Esophagus muscularis mucosa (tissue), 4 donors: ENCODE data around the gene C12orf75.
"Not testable (repeated sequence)": the region's sequence is repeated elsewhere in the genome, so short reads cannot be mapped to it uniquely, and the experiment has no call there.

ENCODE experiments used
- EP300 ChIP-seq: sonication (generic); formaldehyde crosslinking; IDR thresholded peaks from one replicate; pipeline ENCODE4 v1.6.1; 2017; ENCODE audit warnings: antibody characterized with exemption
- POLR2A ChIP-seq: fragments of 450-650 bp; IDR thresholded peaks from one replicate; pipeline ENCODE4 v1.6.1; 2017; ENCODE audit warnings: antibody characterized with exemption, moderate library complexity, mild to moderate bottlenecking, low read depth
- POLR2AphosphoS5 ChIP-seq, 2 donors: sonication (generic); formaldehyde crosslinking; IDR thresholded peaks; one replicate each; pipeline ENCODE4 v1.6.1; 2017; ENCODE audit warnings: antibody characterized with exemption in 2 of 2
- TF ChIP-seq, protein P1 (sequence below), 3 experiments: fragments of 200-600 bp in 2 of 3; fragments of 450-650 bp in 1 of 3; sonication (generic) in 2 of 3; IDR thresholded peaks; one replicate each; pipeline ENCODE4 v1.5.1; 2017 to 2019; ENCODE audit warnings: antibody characterized with exemption in 3 of 3, mild to moderate bottlenecking in 2 of 3, moderate library complexity in 1 of 3

DNA sequence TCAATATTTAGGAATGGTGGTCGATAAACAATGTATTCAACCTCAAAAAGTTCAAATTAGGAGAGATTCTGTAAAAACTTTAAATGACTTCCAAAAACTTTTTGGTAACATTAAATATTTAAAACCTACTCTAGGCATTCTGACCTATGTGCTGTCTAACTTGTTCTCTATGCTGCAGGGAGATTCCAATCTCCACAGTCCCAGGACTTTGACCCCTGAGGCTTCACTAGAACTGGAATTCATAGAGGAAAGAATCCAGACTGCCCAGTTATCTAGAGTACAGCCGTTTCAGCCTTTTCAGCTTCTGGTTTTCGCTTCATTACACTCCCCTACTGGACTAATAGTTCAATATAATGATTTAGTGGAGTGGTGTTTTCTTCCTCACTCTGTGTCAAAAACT lies 21.1 kb upstream of the C12orf75 start:
- TF ChIP-seq, protein P1, sequence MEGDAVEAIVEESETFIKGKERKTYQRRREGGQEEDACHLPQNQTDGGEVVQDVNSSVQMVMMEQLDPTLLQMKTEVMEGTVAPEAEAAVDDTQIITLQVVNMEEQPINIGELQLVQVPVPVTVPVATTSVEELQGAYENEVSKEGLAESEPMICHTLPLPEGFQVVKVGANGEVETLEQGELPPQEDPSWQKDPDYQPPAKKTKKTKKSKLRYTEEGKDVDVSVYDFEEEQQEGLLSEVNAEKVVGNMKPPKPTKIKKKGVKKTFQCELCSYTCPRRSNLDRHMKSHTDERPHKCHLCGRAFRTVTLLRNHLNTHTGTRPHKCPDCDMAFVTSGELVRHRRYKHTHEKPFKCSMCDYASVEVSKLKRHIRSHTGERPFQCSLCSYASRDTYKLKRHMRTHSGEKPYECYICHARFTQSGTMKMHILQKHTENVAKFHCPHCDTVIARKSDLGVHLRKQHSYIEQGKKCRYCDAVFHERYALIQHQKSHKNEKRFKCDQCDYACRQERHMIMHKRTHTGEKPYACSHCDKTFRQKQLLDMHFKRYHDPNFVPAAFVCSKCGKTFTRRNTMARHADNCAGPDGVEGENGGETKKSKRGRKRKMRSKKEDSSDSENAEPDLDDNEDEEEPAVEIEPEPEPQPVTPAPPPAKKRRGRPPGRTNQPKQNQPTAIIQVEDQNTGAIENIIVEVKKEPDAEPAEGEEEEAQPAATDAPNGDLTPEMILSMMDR (IDR thresholded peaks at IDR 0.05): not testable (repeated sequence)
- not testable (repeated sequence) for TF ChIP-seq POLR2AphosphoS5 (IDR thresholded peaks at IDR 0.05); POLR2A; EP300
